HepG2 (cell line): Measurements from ENCODE around the gene NR2F6. TPM values are rescaled to one million over a fixed set of nuclear protein-coding genes. Genes with fewer than 3 reads are reported as not detected.

Experiments used
- AHR ChIP-seq: IDR thresholded peaks from 2 replicates; pipeline ENCODE4 v1.6.1; 2018; ENCODE audit warnings: missing genetic modification reagents, missing compliant biosample characterization
- ARNT2 ChIP-seq: sonication (generic); formaldehyde crosslinking; IDR thresholded peaks from 2 replicates; pipeline ENCODE4 v1.8.0; 2022; ENCODE audit warnings: mild to moderate bottlenecking, low read depth, missing genetic modification reagents, moderate library complexity
- FOXM1 ChIP-seq: sonication (generic); formaldehyde crosslinking; IDR thresholded peaks from 2 replicates; pipeline ENCODE4 v1.5.0; 2020; ENCODE audit warnings: missing genetic modification reagents
- KDM2A ChIP-seq: sonication (generic); formaldehyde crosslinking; IDR thresholded peaks from 2 replicates; pipeline ENCODE4 v1.4.0; 2020; ENCODE audit warnings: low read depth, missing genetic modification reagents, borderline replicate concordance
- KMT2B ChIP-seq: IDR thresholded peaks from 2 replicates; pipeline ENCODE4 v1.6.1; 2016; ENCODE audit warnings: missing genetic modification reagents, missing compliant biosample characterization
- LCORL ChIP-seq, 2 experiments: fragments of 450-650 bp in 1 of 2; sonication (generic) in 1 of 2; formaldehyde crosslinking in 1 of 2; IDR thresholded peaks; 2 replicates each; pipeline versions ENCODE4 v1.5.0 to v1.6.1; 2017 to 2020; ENCODE audit warnings: antibody characterized with exemption in 1 of 2, missing genetic modification reagents in 1 of 2
- PHF21A ChIP-seq: sonication (generic); formaldehyde crosslinking; IDR thresholded peaks from 2 replicates; pipeline ENCODE4 v1.5.0; 2020; ENCODE audit warnings: mild to moderate bottlenecking, missing genetic modification reagents
- PRDM15 ChIP-seq: sonication (generic); formaldehyde crosslinking; IDR thresholded peaks from 2 replicates; pipeline ENCODE4 v1.4.0; 2020; ENCODE audit warnings: missing genetic modification reagents
- PTBP1 ChIP-seq: fragments of 200-400 bp; formaldehyde crosslinking; IDR thresholded peaks from 2 replicates; pipeline ENCODE4 v1.6.1; 2018; ENCODE audit warnings: low read length, low read depth; ENCODE audit not compliant: poor library complexity, severe bottlenecking
- REST ChIP-seq, 2 experiments: IDR thresholded peaks; 2 replicates each; pipeline ENCODE4 v1.6.1; 2011 to 2012; ENCODE audit warnings: low read length in 2 of 2, borderline replicate concordance in 1 of 2, low read depth in 1 of 2, mild to moderate bottlenecking in 1 of 2, moderate library complexity in 1 of 2
- ZBTB49 ChIP-seq: sonication (generic); formaldehyde crosslinking; IDR thresholded peaks from 2 replicates; pipeline ENCODE4 v1.4.0; 2020; ENCODE audit warnings: missing genetic modification reagents, borderline replicate concordance
- ZKSCAN5 ChIP-seq: sonication (generic); formaldehyde crosslinking; IDR thresholded peaks from 2 replicates; pipeline ENCODE4 v1.5.1; 2020; ENCODE audit warnings: mild to moderate bottlenecking, missing genetic modification reagents
- ZNF275 ChIP-seq: sonication (generic); formaldehyde crosslinking; IDR thresholded peaks from 2 replicates; pipeline ENCODE4 v1.8.0; 2022; ENCODE audit warnings: missing genetic modification reagents, mild to moderate bottlenecking, inconsistent platforms, borderline replicate concordance
- ZNF567 ChIP-seq: sonication (generic); formaldehyde crosslinking; IDR thresholded peaks from 2 replicates; pipeline ENCODE4 v1.8.1; 2023; ENCODE audit warnings: mild to moderate bottlenecking, missing genetic modification reagents, borderline replicate concordance
- ZNF576 ChIP-seq: sonication (generic); formaldehyde crosslinking; IDR thresholded peaks from 2 replicates; pipeline ENCODE4 v1.4.0; 2020; ENCODE audit warnings: mild to moderate bottlenecking, missing genetic modification reagents
- polyA plus RNA-seq, 8 experiments: library from polyadenylated mRNA; depleted of rRNA in 3 of 8; stranded (reverse) in 7 of 8; unstranded in 1 of 8; fragments of >200 nt; fragmentation: Illumina TruSeq in 4 of 8; extraction: Trizol in 4 of 8; gene quantifications; 2 replicates each; pipeline versions ENCODE4 v1.2.1 to v1.2.3, GENCODE V29; 2011 to 2016; ENCODE audit warnings: low read depth in 4 of 8, missing spikeins in 1 of 8, mixed read lengths in 1 of 8; ENCODE audit not compliant: insufficient read depth in 1 of 8
- total RNA-seq, 5 experiments: library from RNA; depleted of rRNA; stranded (reverse); fragments of >200 nt; fragmentation: Illumina TruSeq; extraction: Trizol; gene quantifications; 2 replicates each; pipeline ENCODE4 v1.2.3, GENCODE V29; 2016; ENCODE audit warnings: low read depth in 1 of 5

Gene NR2F6
- total and polyA plus RNA-seq, 2 of the 13 experiments (the other 11 are each of a cell fraction or from before 2014, with no cell fraction given) = 30.9 to 72.4 TPM

- TF ChIP-seq REST (IDR thresholded peaks at IDR 0.05; ENCODE audit: borderline replicate concordance in 1 of 2, low read depth in 1 of 2, low read length in 2 of 2) (peak in 1 of 2 experiments; percentile 35; a peak in 1 of 4 replicates), ZNF275 (CRISPR knock-in tag) (0 out of 2 replicates have a peak, but pooled peaks have one; percentile 86), KDM2A (CRISPR knock-in tag) (peak; percentile 66), ARNT2 (CRISPR knock-in tag) (peak; percentile 68; the same call in 1 of the 2 replicates), ZNF576 (CRISPR knock-in tag) (no peak), AHR (CRISPR knock-in tag) (no peak; the same call in 1 of the 2 replicates), ZKSCAN5 (no peak), PHF21A (peak; percentile 81), PRDM15 (CRISPR knock-in tag) (peak; percentile 58; the same call in 1 of the 2 replicates), PTBP1 (no peak), KMT2B (CRISPR knock-in tag) (peak; percentile 47), LCORL (IDR thresholded peaks at IDR 0.05) (no peak), LCORL (CRISPR knock-in tag; IDR thresholded peaks at IDR 0.05) (peak; percentile 67; the same call in 1 of the 2 replicates), FOXM1 (CRISPR knock-in tag) (no peak), ZBTB49 (CRISPR knock-in tag) (no peak), ZNF567 (CRISPR knock-in tag) (0 out of 2 replicates have a peak, but pooled peaks have one; percentile 52)
These were observed 19.5 kb downstream of the NR2F6 start, which contains the start of gene OCEL1 (continued) for GRCh38 chr19:17226002-17226933.
